Kidney epithelial cell (primary cell): Measurements from ENCODE around the gene CYB561D1. TPM values are rescaled to one million over a fixed set of nuclear protein-coding genes. Genes with fewer than 3 reads are reported as not detected.

Source experiments
- DNase-seq: peaks from one replicate; pipeline ENCODE4 v3.0.0-alpha.2; 2010; ENCODE audit warnings: low read depth
- H3K27me3 ChIP-seq: 2 replicates; pipeline ENCODE4 v1.6.0; 2011; ENCODE audit warnings: low read length; ENCODE audit not compliant: control insufficient read depth, insufficient read depth
- H3K36me3 ChIP-seq: 2 replicates; pipeline ENCODE4 v1.5.1; 2011; ENCODE audit warnings: low read length; ENCODE audit not compliant: control insufficient read depth, insufficient read depth
- H3K4me3 ChIP-seq: 2 replicates; pipeline ENCODE4 v1.5.1; 2011; ENCODE audit warnings: low read depth, mild to moderate bottlenecking, control low read depth, low read length
- CTCF ChIP-seq: IDR thresholded peaks from 2 replicates; pipeline ENCODE4 v1.5.1; 2011; ENCODE audit warnings: mild to moderate bottlenecking, moderate library complexity, low read length, control low read depth, inconsistent platforms; ENCODE audit not compliant: insufficient read depth, poor library complexity, severe bottlenecking
- total RNA-seq: library from RNA; depleted of rRNA; stranded (reverse); fragments of >200 nt; gene quantifications from 2 replicates; pipeline ENCODE4 v1.2.3, GENCODE V29; 2015

The CYB561D1 gene
- total RNA-seq, 1 donor from 2014 or later: 13.0 TPM

DNA sequence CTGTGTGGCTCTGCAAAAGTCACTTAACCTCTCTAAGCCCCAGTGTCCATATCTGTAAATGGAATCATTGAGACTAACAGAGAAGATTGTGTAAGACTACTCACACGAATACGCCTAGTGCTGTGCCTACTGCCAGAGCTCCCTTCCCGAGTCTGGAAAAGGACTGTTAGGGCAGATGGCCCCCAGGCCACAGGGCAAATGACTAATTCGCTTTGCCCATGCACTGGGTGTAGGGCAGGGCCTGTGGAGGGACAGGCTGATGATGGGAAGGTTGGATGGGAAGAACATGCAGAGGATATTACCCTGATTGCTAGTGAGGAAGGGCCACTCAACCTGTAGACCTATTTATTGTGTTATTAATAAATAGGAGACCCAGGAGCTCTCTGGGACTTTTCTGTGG, 41.6 kb downstream of the CYB561D1 start:
- no peak for TF ChIP-seq CTCF
- H3K27me3 ChIP-seq: no peaks in the 10 kb centered on the region
- H3K4me3 ChIP-seq: no peak overlapping the region
- no peaks in the 10 kb centered on the region for H3K36me3 ChIP-seq
- no peak for DNase-seq

- no peaks in the 10 kb centered on the region for H3K36me3 ChIP-seq
- no peak overlapping the region for H3K4me3 ChIP-seq
- no peak for TF ChIP-seq CTCF
- no peak for DNase-seq
- no peaks in the 10 kb centered on the region for H3K27me3 ChIP-seq
These were observed 42.1 kb downstream of the CYB561D1 start for GRCh38 chr1:109535971-109536491.

GRCh38 chr1:109537450-109538178, 43.7 kb downstream of the CYB561D1 start:
- no peak for TF ChIP-seq CTCF
- Histone ChIP-seq H3K4me3 (no peak overlapping the region), H3K36me3 (no peaks in the 10 kb centered on the region), H3K27me3 (no peaks in the 10 kb centered on the region)
- no peak for DNase-seq

DNA sequence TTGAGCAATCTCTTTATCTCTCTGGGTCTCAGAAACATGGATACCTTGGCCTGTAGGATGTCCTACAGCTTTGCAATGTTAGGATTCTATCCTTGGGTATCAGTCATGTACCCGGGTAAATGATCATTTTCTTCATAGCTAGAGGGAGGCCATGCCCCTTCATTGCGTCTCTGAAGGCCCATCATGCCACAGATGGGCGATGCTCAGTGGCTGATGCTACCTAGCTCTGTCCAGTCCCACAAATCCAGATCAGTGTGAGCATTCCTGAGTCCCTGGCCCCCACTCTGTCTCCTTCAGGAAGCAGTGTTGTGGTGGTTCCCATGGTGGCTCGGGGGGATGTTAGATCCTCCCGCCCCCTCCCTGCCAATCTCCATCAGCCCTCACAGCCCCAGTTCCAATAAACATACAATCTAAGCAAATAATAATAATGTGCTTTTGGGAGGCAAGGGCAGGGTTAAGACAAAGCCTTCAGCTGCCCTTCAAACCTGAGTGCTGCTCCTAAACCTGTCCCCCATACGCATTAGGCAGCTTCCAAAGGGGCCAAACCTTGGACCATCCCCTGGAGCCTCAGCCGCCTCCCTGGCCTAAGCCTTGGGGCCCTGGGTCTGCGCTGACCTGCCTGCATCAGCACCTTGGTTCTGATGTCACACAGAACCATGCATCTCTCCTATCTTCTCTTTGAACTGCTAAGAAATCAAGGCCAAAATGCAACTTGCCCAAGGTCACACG, 45.1 kb downstream of the CYB561D1 start:
- Histone ChIP-seq H3K4me3 (no peak overlapping the region), H3K27me3 (no peaks in the 10 kb centered on the region), H3K36me3 (no peaks in the 10 kb centered on the region)
- no peak for TF ChIP-seq CTCF
- no peak for DNase-seq

GRCh38 chr1:109539676-109540075, 45.8 kb downstream of the CYB561D1 start, which contains the start of gene GPR61:
Gene GPR61 (plus strand): TSS chr1:109539872. CDS start chr1:109543023, 3,151 bp downstream.
- Histone ChIP-seq H3K36me3 (no peaks in the 10 kb centered on the region), H3K27me3 (no peaks in the 10 kb centered on the region), H3K4me3 (no peak within 1 kb of the TSS)
- no peak for TF ChIP-seq CTCF
- no peak for DNase-seq
